ENCODE data around the gene MEOX1. TPM values are rescaled to one million over a fixed set of nuclear protein-coding genes. Genes with fewer than 3 reads are reported as not detected.

The MEOX1 gene
- total and polyA plus RNA-seq, 2 of the 4 experiments (the other 2 are of a cell fraction), result 0.48 to 0.72 TPM

DNA sequence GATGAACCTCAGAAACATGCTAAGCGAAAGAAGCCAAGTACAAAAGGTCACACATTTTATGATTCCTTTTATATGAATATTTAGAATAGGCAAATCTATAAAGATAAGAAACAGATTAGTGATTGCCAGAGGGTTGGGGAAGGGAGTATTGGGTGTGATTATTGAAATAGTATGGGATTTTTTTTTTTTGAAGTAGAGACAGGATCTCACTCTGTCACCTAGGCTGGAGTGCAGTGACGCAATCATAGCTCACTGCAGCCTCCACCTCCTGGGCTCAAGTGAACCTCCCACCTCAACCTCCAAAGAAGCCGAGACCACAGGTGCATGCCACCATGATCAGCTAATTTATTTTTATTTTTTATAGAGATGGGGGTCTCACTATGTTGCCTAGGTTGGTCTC is 35.7 kb downstream of the MEOX1 start:
- Histone ChIP-seq H3K56ac (ENCODE audit: extremely low read depth, insufficient read depth, low read length) (no peak overlapping the region; the same call in 1 of the 2 replicates), H4K20me1 (ENCODE audit: insufficient read depth, low read length) (no peaks in the 10 kb centered on the region), H2BK5ac (ENCODE audit: low read depth, low read length, poor library complexity, severe bottlenecking) (no peak overlapping the region), H4K91ac (ENCODE audit: insufficient read depth, low read depth, low read length) (no peak overlapping the region), H3K36me3 (ENCODE audit: control insufficient read depth, insufficient read depth, low read length) (no peaks in the 10 kb centered on the region), H3K18ac (ENCODE audit: low read depth, low read length) (no peak overlapping the region), H4K5ac (ENCODE audit: low read depth, low read length) (no peak overlapping the region), H2AK5ac (ENCODE audit: low read depth, low read length) (no peak overlapping the region), H3K9me3 (ENCODE audit: control insufficient read depth, insufficient read depth, low read length) (no peaks in the 10 kb centered on the region), H2BK20ac (ENCODE audit: low read depth, low read length) (no peak overlapping the region), H2BK120ac (ENCODE audit: low read depth, low read length) (no peak overlapping the region), H3K14ac (replicated peaks; ENCODE audit: low read depth, low read length) (no peak overlapping the region), H3K27ac (ENCODE audit: insufficient read depth, low read length) (no peak overlapping the region), H2AK9ac (replicated peaks; ENCODE audit: low read depth, low read length, poor library complexity) (no peak overlapping the region), H3K79me1 (ENCODE audit: low read depth in 1 of 2, low read length in 2 of 2) (no peaks in the 10 kb centered on the region), H2BK15ac (ENCODE audit: low read depth, low read length) (no peak overlapping the region), H3K23ac (ENCODE audit: low read depth, low read length) (no peak overlapping the region), H2AFZ (replicated peaks; ENCODE audit: low read length, poor library complexity) (no peak overlapping the region), H3K4ac (ENCODE audit: low read depth, low read length) (no peak overlapping the region), H3K4me1 (ENCODE audit: control insufficient read depth, insufficient read depth, low read length) (peaks cover 5% of the 10 kb centered on the region; the same call in 1 of the 2 replicates), H3K4me3 (ENCODE audit: insufficient read depth, low read depth, low read length) (no peak overlapping the region), H3K27me3 (ENCODE audit: control insufficient read depth, insufficient read depth, low read length) (peaks cover 30% of the 10 kb centered on the region), H3K4me2 (ENCODE audit: low read depth, low read length) (no peak overlapping the region), H4K8ac (ENCODE audit: low read depth in 2 of 2, low read length in 2 of 2) (no peak overlapping the region), H3K9ac (ENCODE audit: low read depth, low read length) (no peak overlapping the region), H3K9me1 (ENCODE audit: insufficient read depth, low read length) (no peaks in the 10 kb centered on the region; the same call in 1 of the 2 replicates)
- ATAC-seq (ENCODE audit: low read depth) (no peak), DNase-seq (no peak)
- in situ Hi-C loops (cut with MboI; ENCODE audit: low sequenced_read_pairs) (no loop called here), intact Hi-C loops (cut with micrococcal nuclease) (loop anchor here (5.0 kb wide), 1 partner anchor 34 kb away; no protein-coding TSS in a partner anchor), dilution Hi-C loops (cut with HindIII; ENCODE audit: low sequenced_read_pairs, unreplicated experiment) (no loop called here)
- WGBS, 2 experiments (ENCODE audit: extremely low coverage in 2 of 2, insufficient read length in 1 of 2), result no CpG with 5 or more reads among the region's 3 CpGs
- no TSS peak for BruUV-seq (replicated peaks)
- POLR2A ChIA-PET (ENCODE audit: unreplicated experiment), result no interaction called here
- peak; percentile 51; the same call in 1 of the 2 replicates for TF ChIP-seq CEBPB (IDR thresholded peaks at IDR 0.05; ENCODE audit: low read depth, low read length)
- no peak for TF ChIP-seq FOS (IDR thresholded peaks at IDR 0.05; ENCODE audit: low read depth, low read length)
- CTCF ChIA-PET, result no interaction called here

All from IMR-90 (cell line).